ENCODE data around the gene RNF43.

DNA sequence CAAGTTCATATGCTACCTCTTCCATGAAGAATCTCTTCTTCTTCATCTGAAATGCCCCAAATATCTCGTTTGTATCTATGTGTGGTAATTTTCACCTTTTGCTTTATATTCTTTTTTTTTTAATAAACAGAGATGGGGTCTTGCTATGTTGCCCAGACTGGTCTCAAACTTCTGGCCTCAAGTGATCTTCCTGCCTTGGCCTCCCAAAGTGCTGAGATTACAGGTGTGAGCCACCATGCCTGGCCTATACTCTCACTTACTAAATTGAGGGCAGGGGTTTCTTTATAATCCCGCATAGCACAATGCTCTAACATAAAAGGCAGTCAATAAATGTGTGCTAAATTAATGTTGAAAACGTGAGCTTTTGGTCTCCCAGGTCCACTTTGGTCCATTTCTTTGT lies 30.6 kb downstream of the RNF43 start:
- TF ChIP-seq, protein P1, sequence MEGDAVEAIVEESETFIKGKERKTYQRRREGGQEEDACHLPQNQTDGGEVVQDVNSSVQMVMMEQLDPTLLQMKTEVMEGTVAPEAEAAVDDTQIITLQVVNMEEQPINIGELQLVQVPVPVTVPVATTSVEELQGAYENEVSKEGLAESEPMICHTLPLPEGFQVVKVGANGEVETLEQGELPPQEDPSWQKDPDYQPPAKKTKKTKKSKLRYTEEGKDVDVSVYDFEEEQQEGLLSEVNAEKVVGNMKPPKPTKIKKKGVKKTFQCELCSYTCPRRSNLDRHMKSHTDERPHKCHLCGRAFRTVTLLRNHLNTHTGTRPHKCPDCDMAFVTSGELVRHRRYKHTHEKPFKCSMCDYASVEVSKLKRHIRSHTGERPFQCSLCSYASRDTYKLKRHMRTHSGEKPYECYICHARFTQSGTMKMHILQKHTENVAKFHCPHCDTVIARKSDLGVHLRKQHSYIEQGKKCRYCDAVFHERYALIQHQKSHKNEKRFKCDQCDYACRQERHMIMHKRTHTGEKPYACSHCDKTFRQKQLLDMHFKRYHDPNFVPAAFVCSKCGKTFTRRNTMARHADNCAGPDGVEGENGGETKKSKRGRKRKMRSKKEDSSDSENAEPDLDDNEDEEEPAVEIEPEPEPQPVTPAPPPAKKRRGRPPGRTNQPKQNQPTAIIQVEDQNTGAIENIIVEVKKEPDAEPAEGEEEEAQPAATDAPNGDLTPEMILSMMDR (IDR thresholded peaks at IDR 0.05; ENCODE audit: low read depth, low read length) = no peak
- TF ChIP-seq EZH2phosphoT487 (IDR thresholded peaks at IDR 0.05; ENCODE audit: low read depth) = no peak

Measured in OCI-LY3 (cell line).